A673 (cell line): ENCODE data around the gene SERPINE1. TPM values are rescaled to one million over a fixed set of nuclear protein-coding genes. Genes with fewer than 3 reads are reported as not detected.
A peak's percentile ranks its signal among the peaks of the same experiment; 100 is the strongest.

Experiments
- Bru-seq: library from RNA; stranded (reverse); fragments of 400-500 nt; gene quantifications from one replicate; lab custom pipeline; 2021; lab: Mats Ljungman, UMichigan
- BruChase-seq, 2 experiments: library from RNA; stranded (reverse); fragments of 400-500 nt; gene quantifications; one replicate each; lab custom pipeline; 2021; lab: Mats Ljungman, UMichigan
- BruUV-seq: library from RNA; stranded (reverse); fragments of 400-500 nt; replicated peaks from 2 replicates; lab custom pipeline; 2021; lab: Mats Ljungman, UMichigan
- CTCF ChIA-PET: fragments of 300-600 bp; sonication (Branson Sonifier 250); formaldehyde crosslinking; loops from one replicate; lab custom pipeline; 2022; ENCODE audit warnings: antibody characterized with exemption; lab: Charles Lee
- POLR2A ChIA-PET: fragments of 300-600 bp; sonication (Branson Sonifier 250); formaldehyde crosslinking; loops from one replicate; lab custom pipeline; 2022; ENCODE audit warnings: antibody characterized with exemption; ENCODE audit not compliant: low non-redundant PET; lab: Charles Lee
- DNase-seq: peaks from one replicate; pipeline ENCODE4 v3.0.0-alpha.2; 2015; ENCODE audit warnings: low spot score
- H3K27ac ChIP-seq: fragments of 200-600 bp; sonication (generic); 2 replicates; pipeline ENCODE4 v1.5.1; 2016; ENCODE audit warnings: mixed run types, low read depth, mild to moderate bottlenecking, mixed read lengths, antibody characterized with exemption, low read length; ENCODE audit not compliant: poor library complexity, severe bottlenecking
- H3K27me3 ChIP-seq: fragments of 200-600 bp; sonication (generic); replicated peaks from 2 replicates; pipeline ENCODE4 v1.6.1; 2017; ENCODE audit warnings: mixed run types, low read depth, mild to moderate bottlenecking, mixed read lengths, antibody characterized with exemption, low read length; ENCODE audit not compliant: insufficient read depth, poor library complexity
- H3K36me3 ChIP-seq: fragments of 200-600 bp; sonication (generic); 2 replicates; pipeline ENCODE4 v1.6.1; 2016; ENCODE audit warnings: mixed run types, mild to moderate bottlenecking, mixed read lengths, antibody characterized with exemption, low read length; ENCODE audit not compliant: insufficient read depth, poor library complexity, severe bottlenecking
- H3K4me1 ChIP-seq: fragments of 200-600 bp; sonication (generic); 2 replicates; pipeline ENCODE4 v1.6.1; 2017; ENCODE audit warnings: mixed run types, mild to moderate bottlenecking, mixed read lengths, antibody characterized with exemption, low read length; ENCODE audit not compliant: insufficient read depth, poor library complexity, severe bottlenecking
- H3K4me3 ChIP-seq: fragments of 200-600 bp; sonication (generic); 2 replicates; pipeline ENCODE4 v1.5.1; 2016; ENCODE audit warnings: low read depth, mixed run types, mild to moderate bottlenecking, mixed read lengths, low read length; ENCODE audit not compliant: poor library complexity, severe bottlenecking
- H3K9me3 ChIP-seq: fragments of 200-600 bp; sonication (generic); 2 replicates; pipeline ENCODE4 v1.6.1; 2016; ENCODE audit warnings: mixed run types, low read depth, mild to moderate bottlenecking, mixed read lengths, antibody characterized with exemption, low read length; ENCODE audit not compliant: poor library complexity, severe bottlenecking
- EZH2 ChIP-seq: fragments of 200-600 bp; sonication (generic); IDR thresholded peaks from 2 replicates; pipeline ENCODE4 v1.6.1; 2017; ENCODE audit warnings: borderline replicate concordance, low read depth, mild to moderate bottlenecking, mixed read lengths, antibody characterized with exemption, low read length; ENCODE audit not compliant: poor library complexity, severe bottlenecking
- intact Hi-C: fragments of 100-400 bp; cut with micrococcal nuclease; formaldehyde crosslinking; loops from one replicate; pipeline ENCODE4 v1.10.0; 2022; ENCODE audit not compliant: unreplicated experiment
- long read RNA-seq: library from polyadenylated mRNA; stranded (forward); transcript quantifications from one replicate; pipeline ENCODE4 v2.0.0, GENCODE V29; 2022
- total RNA-seq: library from RNA; stranded (reverse); gene quantifications from 2 replicates; pipeline ENCODE4 v1.2.3, GENCODE V29; 2021
- TF ChIP-seq, protein P1 (sequence below): fragments of 300-800, 200-600 bp; sonication (generic); conservative IDR thresholded peaks from 2 replicates; pipeline ENCODE4 v1.5.1; 2017; ENCODE audit warnings: low read depth, mild to moderate bottlenecking, antibody characterized with exemption, low read length, moderate library complexity, mixed read lengths

SERPINE1 gene
- total RNA-seq (4.7 and 5.3 TPM in 2 replicates), Bru-seq, nascent RNA (percentile 44 among the genes with signal in this experiment), BruChase-seq, experiment 1, labeled RNA remaining after a 2-hour chase (percentile 45 among the genes with signal in this experiment), BruChase-seq, experiment 2, labeled RNA remaining after a 6-hour chase (percentile 48 among the genes with signal in this experiment)
- long read RNA-seq, transcript SERPINE1-201 (9 exons, 3,190 nt): major isoform, 6 of 6 reads
- long read RNA-seq, partial matches to known transcripts: 0 of 6 reads
- long read RNA-seq, other reads (novel, unspliced or antisense): 0 of 6 reads

DNA sequence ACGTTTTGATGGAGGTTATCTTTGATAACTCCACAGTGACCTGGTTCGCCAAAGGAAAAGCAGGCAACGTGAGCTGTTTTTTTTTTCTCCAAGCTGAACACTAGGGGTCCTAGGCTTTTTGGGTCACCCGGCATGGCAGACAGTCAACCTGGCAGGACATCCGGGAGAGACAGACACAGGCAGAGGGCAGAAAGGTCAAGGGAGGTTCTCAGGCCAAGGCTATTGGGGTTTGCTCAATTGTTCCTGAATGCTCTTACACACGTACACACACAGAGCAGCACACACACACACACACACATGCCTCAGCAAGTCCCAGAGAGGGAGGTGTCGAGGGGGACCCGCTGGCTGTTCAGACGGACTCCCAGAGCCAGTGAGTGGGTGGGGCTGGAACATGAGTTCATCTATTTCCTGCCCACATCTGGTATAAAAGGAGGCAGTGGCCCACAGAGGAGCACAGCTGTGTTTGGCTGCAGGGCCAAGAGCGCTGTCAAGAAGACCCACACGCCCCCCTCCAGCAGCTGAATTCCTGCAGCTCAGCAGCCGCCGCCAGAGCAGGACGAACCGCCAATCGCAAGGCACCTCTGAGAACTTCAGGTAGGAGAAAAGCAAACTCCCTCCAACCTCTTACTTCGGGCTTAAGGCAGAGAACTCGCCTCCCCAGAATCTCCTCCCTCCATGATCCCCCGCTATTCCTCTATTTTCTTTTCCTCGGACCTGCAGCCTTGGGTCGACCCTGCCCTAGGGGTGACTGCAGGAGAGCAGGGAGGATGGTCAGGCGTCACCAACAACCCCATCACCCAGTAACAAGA lies at the start of gene SERPINE1:
TSS of gene SERPINE1 (plus strand) at position 454 of the 809 bp plus-strand sequence. CDS start 1,290 bp downstream, outside the sequence.
- BruUV-seq: no TSS peak
- H3K4me3 ChIP-seq: peak within 1 kb of the TSS; percentile 26
- POLR2A ChIA-PET: no interaction called here
- DNase-seq: peak; percentile 93
- intact Hi-C loops: no loop called here
- no peaks in the 10 kb centered on the region for H3K36me3 ChIP-seq
- CTCF ChIA-PET: interaction anchor here (0.6 to 0.9 kb wide), 3 partner anchors 17 to 31 kb away, joined by 3 read pairs; no protein-coding TSS in a partner anchor
- no peaks in the 10 kb centered on the region for H3K27me3 ChIP-seq
- no peak within 1 kb of the TSS for H3K27ac ChIP-seq
- TF ChIP-seq EZH2: no peak
- TF ChIP-seq, protein P1, sequence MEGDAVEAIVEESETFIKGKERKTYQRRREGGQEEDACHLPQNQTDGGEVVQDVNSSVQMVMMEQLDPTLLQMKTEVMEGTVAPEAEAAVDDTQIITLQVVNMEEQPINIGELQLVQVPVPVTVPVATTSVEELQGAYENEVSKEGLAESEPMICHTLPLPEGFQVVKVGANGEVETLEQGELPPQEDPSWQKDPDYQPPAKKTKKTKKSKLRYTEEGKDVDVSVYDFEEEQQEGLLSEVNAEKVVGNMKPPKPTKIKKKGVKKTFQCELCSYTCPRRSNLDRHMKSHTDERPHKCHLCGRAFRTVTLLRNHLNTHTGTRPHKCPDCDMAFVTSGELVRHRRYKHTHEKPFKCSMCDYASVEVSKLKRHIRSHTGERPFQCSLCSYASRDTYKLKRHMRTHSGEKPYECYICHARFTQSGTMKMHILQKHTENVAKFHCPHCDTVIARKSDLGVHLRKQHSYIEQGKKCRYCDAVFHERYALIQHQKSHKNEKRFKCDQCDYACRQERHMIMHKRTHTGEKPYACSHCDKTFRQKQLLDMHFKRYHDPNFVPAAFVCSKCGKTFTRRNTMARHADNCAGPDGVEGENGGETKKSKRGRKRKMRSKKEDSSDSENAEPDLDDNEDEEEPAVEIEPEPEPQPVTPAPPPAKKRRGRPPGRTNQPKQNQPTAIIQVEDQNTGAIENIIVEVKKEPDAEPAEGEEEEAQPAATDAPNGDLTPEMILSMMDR: 0 out of 2 replicates have a peak, but pooled peaks have one; percentile 34
- H3K9me3 ChIP-seq: no peaks in the 10 kb centered on the region
- peaks cover 18% of the 10 kb centered on the region for H3K4me1 ChIP-seq

DNA sequence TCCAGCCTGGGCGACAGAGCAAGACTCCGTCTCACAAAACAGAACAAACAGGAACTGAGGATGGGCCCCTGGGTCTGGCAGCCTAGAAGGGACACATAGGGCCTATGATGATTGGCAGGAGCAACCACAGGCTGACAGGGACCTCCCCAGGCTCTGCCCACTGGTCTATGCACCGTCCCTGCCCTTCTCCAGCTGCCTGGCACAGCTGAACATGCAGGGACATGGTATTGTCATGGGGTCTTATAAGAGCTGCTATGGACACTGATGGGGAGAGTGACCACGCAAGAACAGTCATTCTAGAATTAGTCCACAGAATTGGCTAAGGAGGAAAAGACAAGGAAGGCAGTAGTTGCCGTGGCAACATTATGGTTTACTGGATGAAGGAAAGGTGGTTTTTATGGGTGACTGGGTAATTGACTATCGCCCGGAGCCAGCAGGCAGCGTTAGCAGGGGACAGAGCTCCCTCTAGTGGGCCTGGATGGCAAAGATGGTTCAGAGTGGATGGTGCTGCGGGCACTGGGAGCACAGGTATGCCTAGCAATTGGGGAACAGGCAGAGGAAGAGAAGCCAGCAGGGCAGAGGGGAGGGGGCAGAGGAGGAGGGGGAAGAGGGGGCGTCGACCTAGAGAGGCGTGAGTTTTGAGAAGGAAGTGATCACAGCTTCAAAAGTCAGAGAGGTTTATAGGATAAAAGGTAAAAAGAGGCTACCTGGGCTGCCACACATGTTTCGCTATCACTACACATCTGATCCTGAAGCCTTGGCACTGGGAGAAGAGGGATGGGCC lies 49.4 kb upstream of the SERPINE1 start:
- POLR2A ChIA-PET: interaction anchor here (0.6 kb wide), 1 partner anchor 12 kb away, joined by 5 read pairs; no protein-coding TSS in a partner anchor
- no peaks in the 10 kb centered on the region for H3K4me1 ChIP-seq
- H3K9me3 ChIP-seq: no peaks in the 10 kb centered on the region
- H3K27me3 ChIP-seq: no peaks in the 10 kb centered on the region
- DNase-seq: peak; percentile 80
- BruUV-seq: no TSS peak
- H3K36me3 ChIP-seq: no peaks in the 10 kb centered on the region
- CTCF ChIA-PET: interaction anchor here (0.6 to 1.3 kb wide), 12 partner anchors 11 to 410 kb away, joined by 3 to 13 read pairs (median 6); partner anchors contain the start of genes MUC17 and SRRT
- intact Hi-C loops: loop anchor here (5.0 kb wide), 1 partner anchor 180 kb away; the partner anchor contains the start of gene ACHE
- no peak overlapping the region for H3K4me3 ChIP-seq
- TF ChIP-seq, protein P1: peak; percentile 96
- TF ChIP-seq EZH2: no peak
- no peak overlapping the region for H3K27ac ChIP-seq
